ENCODE measurements around the gene CERS6. TPM values are rescaled to one million over a fixed set of nuclear protein-coding genes. Genes with fewer than 3 reads are reported as not detected.

The CERS6 gene
- total and polyA plus RNA-seq, 2 of the 8 experiments (the other 6 are each of a cell fraction or from before 2014, with no cell fraction given), result 6.8 to 28.2 TPM

GRCh38 chr2:168424112-168424951 lies 31.7 kb upstream of the CERS6 start:
- no peak overlapping the region; the same call in 1 of the 2 replicates for H2BK15ac ChIP-seq (ENCODE audit: low read length)
- no peak overlapping the region for H3K4ac ChIP-seq (replicated peaks; ENCODE audit: insufficient read length, low read depth, low read length)
- H3K79me1 ChIP-seq (ENCODE audit: low read depth, low read length), result no peaks in the 10 kb centered on the region
- H2BK12ac ChIP-seq (ENCODE audit: low read depth, low read length), result no peak overlapping the region
- H2BK20ac ChIP-seq (ENCODE audit: low read length), result no peak overlapping the region
- no peak overlapping the region for H3K23ac ChIP-seq (ENCODE audit: insufficient read length)
- H3K27ac ChIP-seq (ENCODE audit: low read depth, low read length), result no peak overlapping the region
- POLR2A ChIA-PET (ENCODE audit: partially characterized antibody), result no interaction called here
- H3K27me3 ChIP-seq (replicated peaks in 1 of 4; ENCODE audit: control insufficient read depth in 3 of 4, extremely low read depth in 1 of 4, insufficient read depth in 3 of 4, low read length in 3 of 4), result no peaks in the 10 kb centered on the region
- no peak overlapping the region for H3K14ac ChIP-seq (ENCODE audit: insufficient read length)
- H4K5ac ChIP-seq (ENCODE audit: insufficient read length, low read depth, low read length), result no peak overlapping the region
- no peak for FAIRE-seq
- H4K91ac ChIP-seq (replicated peaks; ENCODE audit: insufficient read length, low read length), result peak overlapping the region; percentile 4
- H2BK120ac ChIP-seq (replicated peaks; ENCODE audit: low read depth, low read length), result no peak overlapping the region
- H3K18ac ChIP-seq (ENCODE audit: extremely low read depth, low read length), result no peak overlapping the region
- peaks cover 0 to 8% (median 4%) of the 10 kb centered on the region in 4 experiments; a peak in 4 of 7 replicates for H3K4me1 ChIP-seq (replicated peaks in 1 of 4; ENCODE audit: control insufficient read depth in 3 of 4, insufficient read depth in 4 of 4, low read length in 3 of 4)
- TF ChIP-seq CBX5 (IDR thresholded peaks at IDR 0.05; ENCODE audit: low read depth, low read length), result no peak
- TF ChIP-seq SP1 (IDR thresholded peaks at IDR 0.05; ENCODE audit: low read depth, low read length), result no peak
- TF ChIP-seq POLR2AphosphoS5 (IDR thresholded peaks at IDR 0.05; ENCODE audit: low read depth, low read length), result no peak
- TF ChIP-seq, protein P1, sequence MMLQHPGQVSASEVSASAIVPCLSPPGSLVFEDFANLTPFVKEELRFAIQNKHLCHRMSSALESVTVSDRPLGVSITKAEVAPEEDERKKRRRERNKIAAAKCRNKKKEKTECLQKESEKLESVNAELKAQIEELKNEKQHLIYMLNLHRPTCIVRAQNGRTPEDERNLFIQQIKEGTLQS (IDR thresholded peaks at IDR 0.05; ENCODE audit: insufficient read depth, low read depth, low read length), result no peak
- no peak for TF ChIP-seq KDM5A (IDR thresholded peaks at IDR 0.05; ENCODE audit: low read length)
- no peak for TF ChIP-seq GTF2F1 (IDR thresholded peaks at IDR 0.05; ENCODE audit: borderline replicate concordance, low read depth, low read length)
- no peak for TF ChIP-seq SIN3A (conservative IDR thresholded peaks at IDR 0.05 in 1 of 2, IDR thresholded peaks at IDR 0.05 in 1 of 2; ENCODE audit: low read depth in 1 of 2, low read length in 2 of 2)
- TF ChIP-seq, protein P2, sequence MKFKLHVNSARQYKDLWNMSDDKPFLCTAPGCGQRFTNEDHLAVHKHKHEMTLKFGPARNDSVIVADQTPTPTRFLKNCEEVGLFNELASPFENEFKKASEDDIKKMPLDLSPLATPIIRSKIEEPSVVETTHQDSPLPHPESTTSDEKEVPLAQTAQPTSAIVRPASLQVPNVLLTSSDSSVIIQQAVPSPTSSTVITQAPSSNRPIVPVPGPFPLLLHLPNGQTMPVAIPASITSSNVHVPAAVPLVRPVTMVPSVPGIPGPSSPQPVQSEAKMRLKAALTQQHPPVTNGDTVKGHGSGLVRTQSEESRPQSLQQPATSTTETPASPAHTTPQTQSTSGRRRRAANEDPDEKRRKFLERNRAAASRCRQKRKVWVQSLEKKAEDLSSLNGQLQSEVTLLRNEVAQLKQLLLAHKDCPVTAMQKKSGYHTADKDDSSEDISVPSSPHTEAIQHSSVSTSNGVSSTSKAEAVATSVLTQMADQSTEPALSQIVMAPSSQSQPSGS (IDR thresholded peaks at IDR 0.05; ENCODE audit: low read length), result no peak
- TF ChIP-seq TBP (IDR thresholded peaks at IDR 0.05; ENCODE audit: low read depth, low read length), result no peak
- no peak for TF ChIP-seq RAD21 (IDR thresholded peaks at IDR 0.05 in 1 of 2, conservative IDR thresholded peaks at IDR 0.05 in 1 of 2; ENCODE audit: low read depth in 2 of 2, low read length in 2 of 2)
- peak overlapping the region in 1 of 2 experiments; percentile 12; a peak in 1 of 4 replicates for H3K4me2 ChIP-seq (ENCODE audit: insufficient read depth in 1 of 2, low read depth in 2 of 2, low read length in 2 of 2)
- 49% methylated on average over 2 of the region's 2 CpGs; no CpG with 5 or more reads in 1 of the 2 experiments for WGBS, 2 experiments (ENCODE audit: extremely low coverage in 1 of 2, insufficient coverage in 1 of 2, insufficient read length in 1 of 2, insufficient replicate concordance in 2 of 2, low coverage in 1 of 2, low lambda C conversion rate in 2 of 2, missing lambda C conversion rate in 1 of 2)
- no peaks in the 10 kb centered on the region for H3K9me3 ChIP-seq (ENCODE audit: insufficient read depth in 2 of 2, low read depth in 1 of 2, low read length in 1 of 2)
- no peaks in the 10 kb centered on the region for H3K23me2 ChIP-seq (ENCODE audit: low read depth, low read length)
- H4K8ac ChIP-seq (ENCODE audit: extremely low read depth, insufficient read depth, low read length), result no peak overlapping the region
- no peak for DNase-seq (ENCODE audit: low read depth in 1 of 2, low spot score in 2 of 2)
- H2AK5ac ChIP-seq (ENCODE audit: low read depth, low read length), result no peak overlapping the region
- no peaks in the 10 kb centered on the region for H3K36me3 ChIP-seq (ENCODE audit: control insufficient read depth in 2 of 4, insufficient read depth in 4 of 4, low read length in 3 of 4)
- no peaks in the 10 kb centered on the region for H3K79me2 ChIP-seq (ENCODE audit: control insufficient read depth in 1 of 2, insufficient read depth in 2 of 2, low read length in 2 of 2)
- H2BK5ac ChIP-seq (ENCODE audit: low read depth, low read length), result no peak overlapping the region
- peak overlapping the region; percentile 19; the same call in 1 of the 2 replicates for H2AFZ ChIP-seq (ENCODE audit: low read length)
- no peaks in the 10 kb centered on the region for H4K20me1 ChIP-seq (replicated peaks in 1 of 2; ENCODE audit: control insufficient read depth in 1 of 2, insufficient read depth in 2 of 2, low read length in 2 of 2)
- CTCF ChIA-PET (ENCODE audit: partially characterized antibody), result no interaction called here
- H3K56ac ChIP-seq (replicated peaks; ENCODE audit: insufficient read length, low read depth, low read length), result no peak overlapping the region
- H3K9ac ChIP-seq (replicated peaks in 1 of 4; ENCODE audit: extremely low read depth in 1 of 4, low read depth in 3 of 4, low read length in 3 of 4), result no peak overlapping the region
- H3K4me3 ChIP-seq (ENCODE audit: extremely low read depth in 1 of 4, insufficient read depth in 2 of 4, low read depth in 3 of 4, low read length in 4 of 4), result no peak overlapping the region
